Right lobe of liver (tissue), 4 donors: ENCODE results near the gene ERCC6L2.

ENCODE experiments used
- POLR2A ChIP-seq: fragments of 450-650 bp; IDR thresholded peaks from one replicate; pipeline ENCODE4 v1.6.1; 2017; ENCODE audit warnings: antibody characterized with exemption, mild to moderate bottlenecking
- TF ChIP-seq, protein P1 (sequence below), 4 donors: fragments of 200-600 bp in 3 of 4; fragments of 450-650 bp in 1 of 4; IDR thresholded peaks; one replicate each; pipeline versions ENCODE4 v1.5.1 to v1.8.0; 2016 to 2022; ENCODE audit warnings: antibody characterized with exemption in 4 of 4, mild to moderate bottlenecking in 2 of 4
- donor health status: DM: no; HTN: no; CAD: no.
- donor health status: DM: no; HTN: no; CAD: no.
- donor health status: DM: no; HTN: yes; CAD: no.

DNA sequence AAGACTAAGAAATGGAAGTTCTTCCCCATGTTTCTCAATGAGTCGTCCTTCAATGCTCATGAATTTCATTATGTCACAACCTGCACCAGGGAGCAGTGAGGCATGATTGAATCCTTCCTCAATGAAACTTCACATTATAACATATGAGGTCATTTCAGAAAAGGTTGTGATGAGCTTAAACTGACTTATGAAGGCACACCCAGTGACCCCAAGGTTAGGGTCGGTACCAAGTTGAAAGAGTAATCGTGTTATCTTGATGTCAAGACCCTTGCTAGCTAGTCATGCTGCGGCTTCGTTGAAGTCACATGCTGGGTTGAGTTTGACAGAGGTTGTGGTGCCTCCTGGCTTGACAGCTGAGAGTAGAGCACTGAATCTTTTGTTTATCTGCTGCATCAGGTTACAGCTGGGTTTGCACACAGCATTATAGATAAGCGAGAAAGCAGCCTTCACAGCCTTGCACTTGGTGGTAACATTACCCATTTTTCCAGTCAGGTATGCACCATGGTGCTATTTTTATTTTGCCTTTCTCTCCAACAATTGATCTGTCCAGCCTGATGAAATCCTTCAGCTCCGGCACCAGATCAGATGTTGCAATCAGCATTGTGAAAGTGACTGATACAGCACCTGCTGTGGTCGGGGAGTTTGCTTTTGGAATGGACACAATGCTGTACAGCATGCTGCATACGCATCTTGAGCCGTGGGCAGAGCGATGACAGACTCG lies 133.2 kb downstream of the ERCC6L2 start:
- TF ChIP-seq, protein P1, sequence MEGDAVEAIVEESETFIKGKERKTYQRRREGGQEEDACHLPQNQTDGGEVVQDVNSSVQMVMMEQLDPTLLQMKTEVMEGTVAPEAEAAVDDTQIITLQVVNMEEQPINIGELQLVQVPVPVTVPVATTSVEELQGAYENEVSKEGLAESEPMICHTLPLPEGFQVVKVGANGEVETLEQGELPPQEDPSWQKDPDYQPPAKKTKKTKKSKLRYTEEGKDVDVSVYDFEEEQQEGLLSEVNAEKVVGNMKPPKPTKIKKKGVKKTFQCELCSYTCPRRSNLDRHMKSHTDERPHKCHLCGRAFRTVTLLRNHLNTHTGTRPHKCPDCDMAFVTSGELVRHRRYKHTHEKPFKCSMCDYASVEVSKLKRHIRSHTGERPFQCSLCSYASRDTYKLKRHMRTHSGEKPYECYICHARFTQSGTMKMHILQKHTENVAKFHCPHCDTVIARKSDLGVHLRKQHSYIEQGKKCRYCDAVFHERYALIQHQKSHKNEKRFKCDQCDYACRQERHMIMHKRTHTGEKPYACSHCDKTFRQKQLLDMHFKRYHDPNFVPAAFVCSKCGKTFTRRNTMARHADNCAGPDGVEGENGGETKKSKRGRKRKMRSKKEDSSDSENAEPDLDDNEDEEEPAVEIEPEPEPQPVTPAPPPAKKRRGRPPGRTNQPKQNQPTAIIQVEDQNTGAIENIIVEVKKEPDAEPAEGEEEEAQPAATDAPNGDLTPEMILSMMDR (IDR thresholded peaks at IDR 0.05) = no peak
- no peak for TF ChIP-seq POLR2A
